Activated T-cell treated with anti-CD3 and anti-CD28 coated beads, Interleukin-2, amount 50 U/mL, for 24 hours (primary cell): ENCODE data around the gene DNER.
"Not testable (repeated sequence)": the region's sequence is repeated elsewhere in the genome, so short reads cannot be mapped to it uniquely, and the experiment has no call there.

Experiments
- DNase-seq: peaks from one replicate; pipeline ENCODE4 v3.0.0-alpha.2; 2020
- H3K27ac Mint-ChIP-seq: 2 replicates; pipeline ENCODE4 v1.8.0; 2020; ENCODE audit warnings: mild to moderate bottlenecking, mixed read lengths
- H3K27me3 Mint-ChIP-seq: 2 replicates; pipeline ENCODE4 v1.8.0; 2020; ENCODE audit warnings: mixed read lengths
- H3K36me3 Mint-ChIP-seq: 2 replicates; pipeline ENCODE4 v1.8.0; 2020; ENCODE audit warnings: low read depth, mixed read lengths
- H3K4me1 Mint-ChIP-seq: 2 replicates; pipeline ENCODE4 v1.8.0; 2020; ENCODE audit warnings: low read depth, mixed read lengths
- H3K4me3 Mint-ChIP-seq: 2 replicates; pipeline ENCODE4 v1.8.0; 2020; ENCODE audit warnings: mild to moderate bottlenecking, moderate library complexity, mixed read lengths
- H3K9me3 Mint-ChIP-seq: 2 replicates; pipeline ENCODE4 v1.8.0; 2020; ENCODE audit warnings: mixed read lengths

Gene DNER

DNA sequence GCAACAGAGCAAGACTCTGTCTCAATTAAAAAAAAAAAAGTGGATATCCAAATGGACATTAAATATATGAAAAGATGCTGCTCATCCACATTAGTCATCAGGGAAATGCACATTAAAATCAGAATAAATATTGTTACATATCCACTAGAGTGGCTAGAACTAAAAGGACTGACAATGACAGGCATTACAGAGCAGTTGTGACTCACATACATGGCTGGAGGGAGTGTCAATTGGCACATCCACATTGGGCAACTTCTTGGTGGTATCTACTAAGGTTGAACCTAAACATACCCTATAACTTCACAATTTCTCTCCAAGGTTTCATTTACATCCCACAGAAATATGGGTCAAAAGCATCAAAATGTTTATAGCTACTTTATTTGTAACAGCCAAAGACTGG lies 14.0 kb upstream of the DNER start:
- Mint-ChIP-seq H3K9me3 (no peaks in the 10 kb centered on the region), H3K4me3 (no peak overlapping the region), H3K27me3 (peaks cover 13% of the 10 kb centered on the region), H3K4me1 (no peaks in the 10 kb centered on the region), H3K27ac (no peak overlapping the region), H3K36me3 (no peaks in the 10 kb centered on the region)
- DNase-seq, result no peak

DNA sequence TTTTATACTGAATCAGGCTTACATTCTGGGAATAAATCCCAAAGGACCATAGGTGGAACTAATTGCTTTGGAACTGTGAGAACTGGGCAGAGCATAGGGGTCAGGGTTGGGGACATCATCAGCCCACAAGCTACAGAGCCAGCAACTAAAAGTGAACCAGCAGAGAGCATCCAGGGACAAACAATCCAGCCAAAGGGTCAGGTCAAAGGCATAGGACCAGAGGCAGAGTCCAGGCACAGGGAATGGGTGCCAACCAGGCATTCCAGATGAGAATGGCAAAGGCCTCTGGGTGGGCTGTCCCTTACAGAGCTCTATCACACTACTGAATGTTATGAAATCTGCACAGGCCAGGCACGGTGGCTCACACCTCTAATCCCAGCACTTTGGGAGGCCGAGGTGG lies 12.3 kb upstream of the DNER start:
- DNase-seq, result no peak
- H3K36me3 Mint-ChIP-seq, result no peaks in the 10 kb centered on the region
- no peaks in the 10 kb centered on the region for H3K4me1 Mint-ChIP-seq
- no peaks in the 10 kb centered on the region for H3K9me3 Mint-ChIP-seq
- H3K4me3 Mint-ChIP-seq, result no peak overlapping the region
- no peak overlapping the region for H3K27ac Mint-ChIP-seq
- peaks cover 21% of the 10 kb centered on the region for H3K27me3 Mint-ChIP-seq

DNA sequence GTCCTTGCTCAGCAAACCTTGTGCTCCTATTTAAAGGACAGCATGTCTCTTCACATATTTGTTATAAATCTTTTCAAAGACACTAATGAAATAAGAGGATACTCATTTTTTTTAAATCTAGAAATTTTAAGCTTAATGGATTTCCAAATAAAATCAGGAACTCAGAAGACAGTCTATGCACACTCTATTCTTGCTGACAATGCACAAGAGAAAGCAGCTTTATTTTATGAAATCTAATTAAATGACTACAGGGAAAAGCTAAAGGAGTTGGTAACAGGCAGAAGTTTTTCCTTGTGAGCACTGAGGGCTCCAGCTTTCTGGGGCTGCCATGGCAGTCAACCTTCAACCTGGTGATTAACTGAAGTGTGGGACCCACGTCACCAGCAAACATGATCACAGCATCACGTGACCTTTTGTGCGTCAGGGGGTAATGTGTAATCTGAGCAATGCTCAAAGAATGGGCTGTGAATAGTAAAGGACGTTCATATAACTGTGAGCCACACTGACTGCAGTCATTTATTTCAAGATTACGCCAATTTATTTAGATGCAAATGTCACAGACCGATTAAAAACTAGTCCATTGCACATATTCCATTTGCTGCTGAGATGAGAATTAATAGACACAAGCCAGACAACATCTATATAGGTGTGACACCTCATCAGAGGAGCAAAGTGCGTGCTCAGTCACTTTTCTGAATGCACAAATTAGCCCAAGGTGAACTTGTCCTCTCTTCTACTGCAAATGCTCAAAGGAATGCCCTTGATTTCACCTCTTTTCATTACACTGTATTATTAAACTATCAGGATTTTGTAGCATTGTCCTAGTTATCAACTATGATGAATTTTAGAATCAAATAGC lies 11.6 kb upstream of the DNER start:
- Mint-ChIP-seq H3K4me3 (no peak overlapping the region), H3K36me3 (no peaks in the 10 kb centered on the region), H3K27me3 (peaks cover 21% of the 10 kb centered on the region), H3K9me3 (no peaks in the 10 kb centered on the region), H3K4me1 (no peaks in the 10 kb centered on the region), H3K27ac (no peak overlapping the region)
- DNase-seq, result no peak

DNA sequence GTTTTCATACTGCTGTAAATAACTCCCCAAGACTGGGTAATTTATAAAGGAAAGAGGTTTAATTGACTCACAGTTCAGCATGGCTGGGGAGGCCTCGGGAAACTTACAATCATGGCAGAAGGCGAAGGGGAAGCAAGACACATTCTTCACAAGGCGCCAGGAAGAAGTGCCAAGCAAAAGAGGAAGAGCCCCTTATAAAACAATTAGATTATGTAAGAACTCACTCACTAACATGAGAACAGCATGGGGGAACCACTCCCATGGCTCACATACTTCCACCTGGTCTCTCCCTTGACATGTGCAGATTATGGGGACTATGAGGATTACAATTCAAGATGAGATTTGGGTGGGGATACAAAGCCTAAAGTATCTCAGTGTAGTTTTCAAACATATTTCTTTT lies 8.8 kb upstream of the DNER start:
- not testable (repeated sequence) for H3K4me1 Mint-ChIP-seq, H3K4me3 Mint-ChIP-seq, H3K27ac Mint-ChIP-seq, H3K36me3 Mint-ChIP-seq, H3K9me3 Mint-ChIP-seq, DNase-seq
- peaks cover 33% of the 10 kb centered on the region for H3K27me3 Mint-ChIP-seq

DNA sequence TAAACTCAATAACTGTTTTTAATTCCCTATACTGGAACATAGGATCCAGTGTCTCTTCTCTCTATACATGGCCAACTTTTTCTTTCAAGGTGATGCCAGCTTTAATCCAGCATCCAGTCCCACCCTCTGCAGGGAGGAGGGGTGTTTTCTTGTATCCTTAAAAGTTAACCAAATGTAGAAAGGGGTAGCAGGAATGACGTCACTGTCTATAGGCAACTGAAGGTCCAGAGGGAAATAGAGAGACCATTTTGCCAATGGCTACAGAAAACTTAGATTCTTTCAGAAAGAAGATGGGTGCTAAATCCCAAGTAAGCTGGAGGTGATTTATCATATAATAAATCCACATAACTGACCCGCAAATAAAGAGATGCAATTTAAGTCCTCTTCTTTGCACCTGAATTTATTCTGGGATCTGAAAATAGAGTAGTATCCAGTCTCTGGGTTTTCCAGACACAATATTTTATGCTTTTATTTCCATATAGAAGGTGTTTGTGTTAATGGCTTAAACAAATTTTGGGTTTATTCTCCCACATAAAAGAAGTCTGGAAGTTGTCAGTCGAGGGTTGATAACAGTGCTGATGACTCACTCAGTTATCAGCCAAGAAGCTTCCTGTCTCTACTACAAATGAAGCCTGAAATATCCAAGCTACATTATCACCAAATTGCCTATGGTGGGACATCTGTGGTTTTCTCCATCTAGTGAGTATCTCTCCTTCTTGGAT lies 5.7 kb upstream of the DNER start:
- no peak overlapping the region for H3K27ac Mint-ChIP-seq
- no peaks in the 10 kb centered on the region for H3K36me3 Mint-ChIP-seq
- H3K4me3 Mint-ChIP-seq, result no peak overlapping the region
- H3K27me3 Mint-ChIP-seq, result peaks cover 64% of the 10 kb centered on the region
- H3K4me1 Mint-ChIP-seq, result peaks cover 8% of the 10 kb centered on the region
- no peak for DNase-seq
- no peaks in the 10 kb centered on the region for H3K9me3 Mint-ChIP-seq

DNA sequence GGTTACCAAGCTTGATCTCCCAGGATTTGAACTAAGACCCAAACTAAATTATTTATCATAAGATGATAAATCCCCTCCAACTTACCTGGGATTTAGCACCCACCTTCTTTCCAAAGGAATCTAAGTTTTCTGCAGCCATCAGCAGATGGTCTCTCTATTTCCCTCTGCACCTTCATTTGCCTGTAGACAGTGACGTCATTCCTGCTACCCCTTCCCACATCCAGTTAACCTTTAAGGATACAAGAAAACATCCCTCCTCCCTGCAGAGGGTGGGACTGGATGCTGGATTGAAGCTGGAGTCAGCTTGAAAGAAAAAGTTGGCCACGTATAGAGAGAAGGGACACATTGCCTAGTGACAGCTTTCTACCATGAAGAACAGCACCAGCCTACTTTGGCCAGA lies 3.7 kb upstream of the DNER start:
- H3K27ac Mint-ChIP-seq, result no peak overlapping the region
- peaks cover 13% of the 10 kb centered on the region for H3K4me1 Mint-ChIP-seq
- DNase-seq, result no peak
- H3K36me3 Mint-ChIP-seq, result no peaks in the 10 kb centered on the region
- H3K9me3 Mint-ChIP-seq, result no peaks in the 10 kb centered on the region
- H3K4me3 Mint-ChIP-seq, result no peak overlapping the region
- peaks cover 65% of the 10 kb centered on the region for H3K27me3 Mint-ChIP-seq

DNA sequence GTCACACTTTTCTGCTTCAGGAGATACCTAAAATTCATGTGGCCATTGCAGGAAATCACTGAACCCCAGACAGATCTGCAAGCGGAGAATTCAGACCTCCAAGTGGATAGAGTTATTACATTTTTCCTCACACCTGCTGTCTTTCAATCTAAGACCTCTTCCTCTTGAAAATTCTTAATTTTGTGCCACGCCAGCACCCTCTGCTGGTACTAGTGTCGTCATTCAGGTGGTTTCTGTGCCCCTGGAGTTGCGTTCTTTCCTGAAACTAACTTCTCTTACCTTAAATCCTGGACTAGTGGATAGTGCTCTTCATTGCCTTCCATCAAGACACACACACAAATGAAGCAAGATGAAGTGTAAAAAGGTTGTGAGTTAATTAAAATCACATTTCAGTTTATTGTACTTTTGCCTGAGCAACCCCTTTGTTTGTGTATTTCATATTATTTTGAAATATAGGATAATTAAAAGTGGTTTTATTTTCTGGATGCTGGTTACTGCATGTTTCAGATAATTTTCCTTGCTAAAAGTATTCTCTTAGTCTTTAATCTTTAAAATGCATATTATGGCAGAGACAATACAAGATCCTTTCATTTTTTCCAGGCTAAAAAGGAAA lies 1.6 kb upstream of the DNER start:
- Mint-ChIP-seq H3K4me3 (no peak overlapping the region), H3K36me3 (no peaks in the 10 kb centered on the region), H3K27ac (no peak overlapping the region), H3K4me1 (peaks cover 15% of the 10 kb centered on the region), H3K9me3 (peaks cover 2% of the 10 kb centered on the region), H3K27me3 (peaks cover 78% of the 10 kb centered on the region)
- no peak for DNase-seq

DNA sequence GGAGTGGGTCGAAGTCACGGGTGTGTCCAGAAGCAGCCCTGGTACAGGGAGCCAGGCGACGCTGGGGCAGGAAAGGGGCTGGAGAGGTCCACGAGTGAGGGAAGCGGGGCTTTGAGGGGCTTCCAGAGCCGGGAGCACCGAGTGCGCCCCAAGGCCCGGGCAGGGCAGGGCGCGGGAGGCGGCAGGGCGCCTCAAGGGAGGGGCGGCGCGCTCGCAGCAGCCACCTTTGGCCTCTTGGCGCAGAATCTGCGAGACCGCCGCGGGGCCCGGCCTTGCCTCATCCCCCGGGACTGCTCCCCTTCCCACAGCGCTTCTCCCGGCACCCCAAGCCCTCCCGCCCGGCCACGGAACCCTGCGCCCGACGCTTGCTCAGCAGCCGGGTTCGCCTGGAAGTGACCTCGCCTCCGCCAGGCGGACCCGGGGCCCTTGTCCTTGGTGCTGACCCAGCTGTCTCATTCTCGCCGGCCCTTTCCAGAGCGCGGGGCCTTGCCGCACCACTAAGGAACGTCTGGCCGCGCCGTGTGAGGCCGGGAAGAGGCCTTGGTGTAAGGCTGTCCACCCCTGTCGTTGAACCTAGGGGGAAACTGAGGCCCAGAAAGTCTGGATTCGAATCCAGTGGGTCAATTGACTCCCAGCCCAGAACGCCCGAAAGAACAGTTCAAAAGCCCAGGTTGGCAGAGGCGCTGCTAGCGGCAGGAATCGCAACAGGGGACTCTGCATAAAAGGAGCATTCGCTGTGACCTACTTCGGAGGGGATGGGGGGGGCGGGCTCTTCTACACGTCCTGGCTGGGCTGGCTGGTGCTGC lies 584 bp upstream of the DNER start:
- Mint-ChIP-seq H3K4me3 (peak overlapping the region; percentile 53), H3K9me3 (peaks cover 2% of the 10 kb centered on the region), H3K27ac (no peak overlapping the region), H3K36me3 (no peaks in the 10 kb centered on the region), H3K27me3 (peaks cover 83% of the 10 kb centered on the region), H3K4me1 (peaks cover 15% of the 10 kb centered on the region)
- DNase-seq, result peak; percentile 57

DNA sequence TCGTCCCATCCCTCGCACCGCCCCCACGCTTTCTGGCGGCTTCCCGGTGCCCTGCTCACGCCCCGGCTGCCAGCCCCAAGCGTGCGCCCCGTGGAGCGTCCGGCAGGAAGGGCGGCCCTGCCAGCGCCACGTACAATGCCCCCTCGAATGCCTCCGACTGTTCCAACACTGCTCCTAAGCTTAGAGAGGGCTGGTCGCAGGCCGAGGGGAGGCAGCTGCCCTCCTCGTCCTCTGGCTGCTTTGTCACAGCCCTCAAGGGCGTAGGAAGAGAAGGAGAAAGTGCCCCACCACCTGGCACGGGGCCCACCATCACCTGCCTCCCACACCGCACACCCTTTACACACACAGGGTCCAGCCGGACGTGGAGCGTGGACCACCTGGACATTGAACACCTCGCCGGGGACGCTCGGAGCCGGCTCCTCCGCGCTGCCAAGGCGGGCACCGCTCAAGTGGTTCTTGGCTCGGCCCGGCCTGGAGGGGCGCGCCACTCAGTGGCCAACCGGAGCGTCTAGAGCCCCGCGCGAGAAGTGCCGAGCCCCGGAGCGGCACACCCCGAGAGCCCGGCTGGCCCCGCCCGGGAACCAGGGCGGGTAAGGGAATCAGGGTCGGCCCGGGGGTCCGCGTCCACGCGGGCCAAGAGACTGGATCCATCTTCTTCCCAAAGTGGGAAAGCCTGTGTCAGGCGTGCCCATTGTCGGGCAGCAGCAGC lies 830 bp downstream of the DNER start:
- Mint-ChIP-seq H3K27me3 (peaks cover 81% of the 10 kb centered on the region), H3K9me3 (peaks cover 2% of the 10 kb centered on the region), H3K4me3 (peak overlapping the region; percentile 64), H3K27ac (no peak overlapping the region), H3K4me1 (peaks cover 15% of the 10 kb centered on the region), H3K36me3 (no peaks in the 10 kb centered on the region)
- DNase-seq, result peak; percentile 46

DNA sequence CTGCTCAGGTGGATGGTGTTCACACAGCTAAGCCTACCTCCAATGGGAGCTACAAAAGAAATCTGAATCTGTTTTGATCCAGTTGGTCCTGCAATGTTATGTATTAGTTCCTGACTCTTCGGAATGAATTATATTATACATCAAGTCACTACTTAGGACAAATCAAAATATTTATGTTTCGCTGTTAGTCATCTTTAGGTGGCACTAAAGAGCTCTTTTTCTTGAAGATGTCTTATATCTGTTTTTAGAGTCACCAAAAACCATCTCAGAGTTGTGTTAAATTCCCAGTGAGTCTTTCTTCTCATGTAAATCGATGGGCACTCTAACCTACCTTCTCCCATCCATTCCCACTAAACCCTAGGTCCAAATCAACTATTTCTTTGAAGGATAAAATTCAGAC lies 2.2 kb downstream of the DNER start:
- H3K9me3 Mint-ChIP-seq, result peaks cover 2% of the 10 kb centered on the region
- peaks cover 15% of the 10 kb centered on the region for H3K4me1 Mint-ChIP-seq
- DNase-seq, result no peak
- no peaks in the 10 kb centered on the region for H3K36me3 Mint-ChIP-seq
- H3K27me3 Mint-ChIP-seq, result peaks cover 79% of the 10 kb centered on the region
- no peak overlapping the region for H3K27ac Mint-ChIP-seq
- H3K4me3 Mint-ChIP-seq, result no peak overlapping the region

DNA sequence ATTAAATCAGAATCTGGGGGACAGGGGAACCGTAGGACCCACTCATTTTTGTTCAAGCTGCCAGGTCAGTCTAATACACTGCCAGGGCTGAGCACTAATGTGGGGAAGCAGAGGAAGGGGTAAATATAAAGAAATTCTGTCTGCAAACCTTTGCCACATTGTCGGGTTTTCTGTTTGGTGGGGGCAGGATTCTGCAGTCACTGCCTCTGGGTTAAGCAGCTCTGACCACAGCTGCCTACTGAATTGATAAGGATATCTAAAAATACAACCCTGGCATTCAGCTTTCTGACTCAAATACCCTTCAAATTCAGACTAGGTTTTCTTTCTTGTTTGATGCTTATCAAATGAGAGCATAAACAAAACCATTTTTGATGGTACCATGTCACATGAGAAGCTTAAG lies 6.0 kb downstream of the DNER start:
- H3K27ac Mint-ChIP-seq, result no peak overlapping the region
- H3K4me3 Mint-ChIP-seq, result no peak overlapping the region
- H3K27me3 Mint-ChIP-seq, result peaks cover 65% of the 10 kb centered on the region
- DNase-seq, result no peak
- no peaks in the 10 kb centered on the region for H3K36me3 Mint-ChIP-seq
- H3K4me1 Mint-ChIP-seq, result peaks cover 2% of the 10 kb centered on the region
- H3K9me3 Mint-ChIP-seq, result peaks cover 2% of the 10 kb centered on the region

DNA sequence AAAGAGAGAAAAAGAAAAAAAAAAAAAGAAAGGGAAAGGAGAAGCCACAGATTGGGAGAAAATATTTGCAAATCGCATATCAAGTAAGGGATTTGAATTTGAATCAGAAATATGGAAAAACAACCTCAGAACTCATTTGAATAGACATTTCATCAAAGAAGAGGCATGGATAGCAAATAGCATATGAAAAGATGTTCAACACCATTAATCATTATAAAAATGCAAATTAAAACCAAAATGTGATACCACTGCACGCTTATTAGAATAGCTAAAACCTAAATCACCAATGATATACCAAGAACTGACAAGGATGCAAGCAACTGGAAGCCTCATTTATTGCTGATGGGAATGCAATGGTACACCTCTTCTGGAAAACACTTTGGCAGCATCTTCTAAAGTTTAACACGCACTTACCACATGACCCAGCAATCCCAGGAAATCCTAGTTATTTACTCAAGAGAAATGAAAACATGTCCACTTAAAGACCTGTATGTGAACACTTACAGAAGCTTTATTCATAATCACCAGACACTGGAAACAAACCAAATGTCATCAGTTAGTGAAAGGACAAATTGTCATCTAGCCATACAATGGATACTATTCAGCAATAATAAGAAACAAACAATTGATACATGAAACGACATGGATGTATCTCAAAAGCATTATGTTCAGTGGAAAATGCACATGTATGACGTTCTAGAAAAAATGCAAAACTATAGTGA lies 10.3 kb downstream of the DNER start:
- Mint-ChIP-seq H3K4me3 (no peak overlapping the region), H3K4me1 (no peaks in the 10 kb centered on the region), H3K9me3 (no peaks in the 10 kb centered on the region), H3K36me3 (no peaks in the 10 kb centered on the region), H3K27me3 (peaks cover 41% of the 10 kb centered on the region), H3K27ac (no peak overlapping the region)
- DNase-seq, result no peak

DNA sequence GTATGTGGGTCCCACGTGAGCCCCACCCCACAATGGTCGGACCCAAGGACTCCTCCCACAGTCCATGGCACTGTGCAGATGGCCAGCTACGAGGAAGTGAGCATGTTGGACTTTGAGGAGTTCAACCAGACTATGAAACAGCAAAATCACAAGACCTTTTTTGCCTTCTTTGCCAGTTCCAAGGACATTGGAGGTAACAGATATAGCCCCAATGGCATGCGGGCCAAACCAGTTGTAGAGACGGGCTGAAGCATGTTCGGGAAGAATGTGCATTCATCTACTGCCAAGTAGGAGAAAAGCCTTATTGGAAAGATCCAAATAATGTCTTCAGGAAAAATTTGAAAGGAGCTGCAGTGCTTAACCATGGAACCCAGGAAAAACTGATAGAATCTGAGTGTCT lies 12.6 kb downstream of the DNER start:
- Mint-ChIP-seq H3K27ac (no peak overlapping the region), H3K4me3 (no peak overlapping the region), H3K27me3 (peaks cover 44% of the 10 kb centered on the region), H3K9me3 (no peaks in the 10 kb centered on the region), H3K36me3 (no peaks in the 10 kb centered on the region), H3K4me1 (no peaks in the 10 kb centered on the region)
- no peak for DNase-seq
